NT2/D1 (cell line): ENCODE results near the gene CEP85.

ENCODE experiments used
- YY1 ChIP-seq: IDR thresholded peaks from 2 replicates; pipeline ENCODE4 v1.6.1; 2011; ENCODE audit not compliant: insufficient read length, insufficient read depth
- ZNF274 ChIP-seq: IDR thresholded peaks from 2 replicates; pipeline ENCODE4 v1.6.1; 2011; ENCODE audit warnings: mild to moderate bottlenecking, low read depth, low read length

DNA sequence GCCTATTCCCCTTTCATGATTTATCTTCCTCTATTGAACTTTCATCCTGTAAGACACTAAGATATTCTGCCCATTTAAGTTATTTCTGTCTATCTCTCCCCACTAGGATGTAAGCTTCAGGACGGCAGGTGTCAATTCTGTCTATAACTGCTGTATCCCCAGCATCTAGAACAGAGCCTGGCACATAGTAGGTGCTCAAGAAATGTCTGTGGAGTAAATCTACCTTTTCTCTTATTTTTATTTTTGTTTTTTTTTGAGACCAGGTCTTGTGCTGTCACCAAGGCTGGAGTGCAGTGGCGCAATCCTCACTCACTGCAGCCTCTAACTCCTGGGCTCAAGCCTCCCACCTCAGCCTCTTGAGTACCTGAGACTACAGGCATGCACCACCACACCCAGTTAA is 89.4 kb downstream of the CEP85 start:
- no peak for TF ChIP-seq ZNF274
- no peak for TF ChIP-seq YY1
